ENCODE results near the gene TRPC4AP.

GRCh38 chr20:35000311-35000921, 92.2 kb downstream of the TRPC4AP start:
- no peak for TF ChIP-seq CTCF (IDR thresholded peaks at IDR 0.05)
- no peak for TF ChIP-seq MAFK (IDR thresholded peaks at IDR 0.05; ENCODE audit: partially characterized antibody)
- no peak for TF ChIP-seq POLR2A (IDR thresholded peaks at IDR 0.05; ENCODE audit: low read length)
- TF ChIP-seq ZFP36 (IDR thresholded peaks at IDR 0.05; ENCODE audit: borderline replicate concordance, partially characterized antibody) = no peak
- no peak for TF ChIP-seq CHD2 (IDR thresholded peaks at IDR 0.05; ENCODE audit: low read length, partially characterized antibody)
- no peak for TF ChIP-seq RAD21 (conservative IDR thresholded peaks at IDR 0.05 in 1 of 2, IDR thresholded peaks at IDR 0.05 in 1 of 2)
- TF ChIP-seq HOXA7 (CRISPR knock-in tag; IDR thresholded peaks at IDR 0.05) = no peak
- TF ChIP-seq JUNB (IDR thresholded peaks at IDR 0.05) = no peak
- TF ChIP-seq KDM1A (IDR thresholded peaks at IDR 0.05; ENCODE audit: low read depth) = no peak
- TF ChIP-seq RARB (CRISPR knock-in tag; IDR thresholded peaks at IDR 0.05) = no peak
- TF ChIP-seq CBX8 (IDR thresholded peaks at IDR 0.05) = no peak
